GM18499 (cell line): Measurements from ENCODE around the gene TLDC2.

Source experiments
- ATAC-seq: cut with Tn5 transposase; IDR thresholded peaks from one replicate; pipeline ENCODE4 v1.9.1; 2021; ENCODE audit warnings: moderate number of reproducible peaks; ENCODE audit not compliant: insufficient read depth, unreplicated experiment

TLDC2 gene

DNA sequence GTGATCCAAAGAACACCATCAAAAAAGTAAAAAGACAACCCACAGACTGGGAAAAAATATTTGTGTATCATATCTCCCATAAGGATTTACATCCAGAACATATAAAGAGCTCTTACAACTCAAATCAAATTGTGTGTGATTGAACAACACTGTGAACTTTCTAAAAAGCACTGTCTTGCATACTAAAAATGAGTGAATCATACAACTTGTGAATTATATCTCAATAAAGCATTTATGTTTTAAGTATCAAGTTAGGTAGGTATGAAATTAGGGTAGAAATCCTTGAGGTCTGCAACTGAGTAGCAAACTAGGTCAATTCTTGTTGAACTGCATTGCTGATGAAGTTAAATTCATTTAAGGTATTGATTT lies 61.4 kb downstream of the TLDC2 start:
- ATAC-seq = no peak

DNA sequence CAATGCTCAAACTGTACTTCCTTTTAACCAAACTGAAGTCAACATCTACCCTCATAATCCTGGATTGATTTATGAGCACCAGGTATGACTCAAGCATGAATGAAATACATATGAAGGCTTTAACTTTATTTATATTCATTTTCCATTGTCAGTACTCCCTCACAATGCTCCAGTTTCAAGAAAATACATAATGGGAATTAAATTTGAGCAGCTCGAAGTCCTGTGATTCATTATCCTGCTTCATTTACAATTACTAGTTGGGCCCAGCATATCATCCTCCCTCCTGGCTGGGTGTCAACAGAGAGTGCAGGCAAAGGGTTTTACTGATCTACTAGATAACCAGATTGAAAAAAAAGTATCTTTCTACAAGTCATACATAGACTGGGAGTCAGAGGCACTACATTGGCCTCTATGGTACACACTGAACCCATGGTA lies 65.5 kb downstream of the TLDC2 start:
- no peak for ATAC-seq
